Placental epithelial cell (primary cell): Measurements from ENCODE around the gene AMY1C. TPM values are rescaled to one million over a fixed set of nuclear protein-coding genes. Genes with fewer than 3 reads are reported as not detected.

ENCODE experiments used
- total RNA-seq: library from RNA; depleted of rRNA; stranded (reverse); fragments of >200 nt; gene quantifications from 2 replicates; pipeline ENCODE4 v1.2.3, GENCODE V29; 2012

The AMY1C gene
- total RNA-seq = not detected in 2 replicates

DNA sequence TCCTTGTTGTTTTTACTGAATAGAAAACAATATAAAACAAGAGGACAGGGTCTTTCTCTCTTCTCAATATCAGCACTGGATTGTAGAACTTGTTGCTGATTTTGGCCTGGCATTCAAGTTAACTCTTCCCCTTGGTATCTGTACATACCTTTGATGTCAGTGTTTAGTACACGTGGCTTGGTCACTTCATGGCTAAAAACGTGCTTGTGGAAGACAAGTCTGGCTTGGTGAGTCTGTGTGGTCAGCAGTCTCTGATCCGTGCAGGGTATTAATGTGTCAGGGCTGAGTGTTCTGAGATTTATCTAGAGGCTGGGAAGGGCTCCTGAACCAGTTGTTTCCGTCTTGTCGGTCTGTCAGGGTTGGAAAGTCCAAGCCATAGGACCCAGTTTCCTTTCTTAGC lies at the start of gene AMY1C:
Gene AMY1C (plus strand): TSS at position 301 of the 400 bp plus-strand sequence. CDS start 572 bp downstream, outside the sequence.

Other genes with a start within 250 kb of the AMY1C start
- gene RNPC3, start 224.2 kb upstream of the AMY1C start, total RNA-seq = 9.1 and 20.8 TPM in 2 replicates
- gene AMY2B, start 178.3 kb upstream of the AMY1C start, total RNA-seq = 2.2 and 13.3 TPM in 2 replicates
- not detected in 2 replicates for gene AMY2A, start 132.5 kb upstream of the AMY1C start, total RNA-seq
- gene AMY1A, start 94.1 kb upstream of the AMY1C start, total RNA-seq = not detected in 2 replicates
- not detected in 2 replicates for gene AMY1B, start 53.7 kb upstream of the AMY1C start, total RNA-seq